Stimulated activated CD4-positive, alpha-beta T cell treated with anti-CD3 and anti-CD28 coated beads, Interleukin-2, amount 100 ng/mL, for 48 hours (primary cell): ENCODE results near the gene KIF17.
A peak's percentile ranks its signal among the peaks of the same experiment; 100 is the strongest.

Source experiments
- DNase-seq, 2 donors: peaks; one replicate each; pipeline ENCODE4 v3.0.0-alpha.2; 2020

The KIF17 gene

GRCh38 chr1:20657024-20657423 lies 60.8 kb downstream of the KIF17 start:
- no peak for DNase-seq

GRCh38 chr1:20654104-20654690 lies 63.6 kb downstream of the KIF17 start:
- no peak for DNase-seq

- DNase-seq = no peak
Measured at GRCh38 chr1:20652300-20652699, 65.5 kb downstream of the KIF17 start.

GRCh38 chr1:20648946-20649345 lies 68.9 kb downstream of the KIF17 start:
- DNase-seq = no peak

GRCh38 chr1:20648438-20648837 lies 69.4 kb downstream of the KIF17 start:
- no peak for DNase-seq

- DNase-seq = no peak
Measured at GRCh38 chr1:20645414-20645813, 72.4 kb downstream of the KIF17 start.

- no peak for DNase-seq
Measured at GRCh38 chr1:20644416-20644815, 73.4 kb downstream of the KIF17 start.

GRCh38 chr1:20643080-20643479 lies 74.7 kb downstream of the KIF17 start:
- DNase-seq = no peak

- no peak for DNase-seq
Measured at GRCh38 chr1:20641975-20642374, 75.8 kb downstream of the KIF17 start.

GRCh38 chr1:20640183-20640597 lies 77.6 kb downstream of the KIF17 start:
- peak; percentile 44 to 53 for DNase-seq

GRCh38 chr1:20636785-20637347 lies 80.9 kb downstream of the KIF17 start:
- DNase-seq = no peak

GRCh38 chr1:20634594-20635084 lies 83.2 kb downstream of the KIF17 start:
- no peak for DNase-seq

- no peak for DNase-seq
Measured at GRCh38 chr1:20634065-20634593, 83.7 kb downstream of the KIF17 start.

- DNase-seq = peak; percentile 91 to 94
Measured at GRCh38 chr1:20633190-20634064, 84.4 kb downstream of the KIF17 start, which contains the start of gene PINK1. Gene PINK1, plus strand, starts transcription at chr1:20633458. Its CDS starts 91 bp downstream, at chr1:20633549.

GRCh38 chr1:20632386-20632785 lies 85.4 kb downstream of the KIF17 start:
- no peak for DNase-seq

GRCh38 chr1:20630729-20631128 lies 87.1 kb downstream of the KIF17 start:
- DNase-seq = no peak

- DNase-seq = no peak
Measured at GRCh38 chr1:20626524-20626923, 91.3 kb downstream of the KIF17 start.

- no peak for DNase-seq
Measured at GRCh38 chr1:20626098-20626427, 91.7 kb downstream of the KIF17 start.

- DNase-seq = no peak
Measured at GRCh38 chr1:20625176-20626097, 92.4 kb downstream of the KIF17 start.

- no peak for DNase-seq
Measured at GRCh38 chr1:20624709-20625108, 93.1 kb downstream of the KIF17 start.

- no peak for DNase-seq
Measured at GRCh38 chr1:20621012-20621411, 96.8 kb downstream of the KIF17 start.

- no peak for DNase-seq
Measured at GRCh38 chr1:20619999-20620398, 97.8 kb downstream of the KIF17 start.

- no peak for DNase-seq
Measured at GRCh38 chr1:20618550-20618949, 99.3 kb downstream of the KIF17 start.
